ENCODE data around the gene ALOX5.

GRCh38 chr10:45471059-45471458, 97.0 kb downstream of the ALOX5 start:
- no peak for TF ChIP-seq CTCF (IDR thresholded peaks at IDR 0.05)
- no peak for TF ChIP-seq POLR2A (IDR thresholded peaks at IDR 0.05)

All from body of pancreas (tissue), 4 donors.